SHP77 (cell line): Measurements from ENCODE around the gene PCDHB11.
"Not testable (repeated sequence)": the region's sequence is repeated elsewhere in the genome, so short reads cannot be mapped to it uniquely, and the experiment has no call there.

Experiments
- DNase-seq, 2 experiments: peaks; one replicate each; lab custom pipeline; 2025; lab: John Stamatoyannopoulos, UW

The PCDHB11 gene

DNA sequence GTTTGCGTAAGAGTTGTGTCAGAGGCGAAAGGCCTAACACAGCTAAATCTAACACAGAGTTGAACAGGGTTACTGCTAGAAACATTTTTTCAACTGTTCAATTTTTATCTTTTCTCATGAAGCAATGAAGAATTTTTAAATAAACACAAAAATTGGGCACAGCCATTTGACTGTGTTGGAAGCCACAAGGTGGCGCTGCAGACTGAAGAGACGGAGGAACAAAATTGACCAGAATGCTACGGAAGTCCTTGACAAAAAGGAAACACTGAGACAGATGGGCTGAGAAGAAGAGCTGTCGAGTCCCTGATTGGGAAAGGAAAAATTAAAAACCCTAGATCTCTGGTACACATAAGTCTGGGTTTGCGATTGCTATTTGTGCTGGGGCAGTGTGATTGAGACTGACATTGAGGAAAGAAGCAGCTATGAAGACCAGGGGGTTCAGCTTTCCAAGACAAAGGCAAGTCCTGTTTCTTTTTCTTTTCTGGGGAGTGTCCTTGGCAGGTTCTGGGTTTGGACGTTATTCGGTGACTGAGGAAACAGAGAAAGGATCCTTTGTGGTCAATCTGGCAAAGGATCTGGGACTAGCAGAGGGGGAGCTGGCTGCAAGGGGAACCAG, 12.4 kb upstream of the PCDHB11 start, which contains the start of gene PCDHB9:
TSS of gene PCDHB9 (plus strand) at position 265 of the 616 bp plus-strand sequence. CDS start at position 423, 158 bp downstream.
- no peak for DNase-seq

DNA sequence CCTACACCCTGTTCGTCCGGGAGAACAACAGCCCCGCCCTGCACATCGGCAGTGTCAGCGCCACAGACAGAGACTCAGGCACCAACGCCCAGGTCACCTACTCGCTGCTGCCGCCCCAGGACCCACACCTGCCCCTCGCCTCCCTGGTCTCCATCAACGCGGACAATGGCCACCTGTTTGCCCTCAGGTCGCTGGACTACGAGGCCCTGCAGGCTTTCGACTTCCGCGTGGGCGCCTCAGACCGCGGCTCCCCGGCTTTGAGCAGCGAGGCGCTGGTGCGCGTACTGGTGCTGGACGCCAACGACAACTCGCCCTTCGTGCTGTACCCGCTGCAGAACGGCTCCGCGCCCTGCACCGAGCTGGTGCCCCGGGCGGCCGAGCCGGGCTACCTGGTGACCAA, 10.7 kb upstream of the PCDHB11 start:
- DNase-seq: not testable (repeated sequence)

DNA sequence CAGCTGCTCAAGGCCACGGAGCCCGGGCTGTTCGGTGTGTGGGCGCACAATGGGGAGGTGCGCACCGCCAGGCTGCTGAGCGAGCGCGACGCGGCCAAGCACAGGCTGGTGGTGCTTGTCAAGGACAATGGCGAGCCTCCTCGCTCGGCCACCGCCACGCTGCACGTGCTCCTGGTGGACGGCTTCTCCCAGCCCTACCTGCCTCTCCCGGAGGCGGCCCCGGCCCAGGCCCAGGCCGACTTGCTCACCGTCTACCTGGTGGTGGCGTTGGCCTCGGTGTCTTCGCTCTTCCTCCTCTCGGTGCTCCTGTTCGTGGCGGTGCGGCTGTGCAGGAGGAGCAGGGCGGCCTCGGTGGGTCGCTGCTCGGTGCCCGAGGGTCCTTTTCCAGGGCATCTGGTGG, 10.3 kb upstream of the PCDHB11 start:
- DNase-seq: not testable (repeated sequence)

DNA sequence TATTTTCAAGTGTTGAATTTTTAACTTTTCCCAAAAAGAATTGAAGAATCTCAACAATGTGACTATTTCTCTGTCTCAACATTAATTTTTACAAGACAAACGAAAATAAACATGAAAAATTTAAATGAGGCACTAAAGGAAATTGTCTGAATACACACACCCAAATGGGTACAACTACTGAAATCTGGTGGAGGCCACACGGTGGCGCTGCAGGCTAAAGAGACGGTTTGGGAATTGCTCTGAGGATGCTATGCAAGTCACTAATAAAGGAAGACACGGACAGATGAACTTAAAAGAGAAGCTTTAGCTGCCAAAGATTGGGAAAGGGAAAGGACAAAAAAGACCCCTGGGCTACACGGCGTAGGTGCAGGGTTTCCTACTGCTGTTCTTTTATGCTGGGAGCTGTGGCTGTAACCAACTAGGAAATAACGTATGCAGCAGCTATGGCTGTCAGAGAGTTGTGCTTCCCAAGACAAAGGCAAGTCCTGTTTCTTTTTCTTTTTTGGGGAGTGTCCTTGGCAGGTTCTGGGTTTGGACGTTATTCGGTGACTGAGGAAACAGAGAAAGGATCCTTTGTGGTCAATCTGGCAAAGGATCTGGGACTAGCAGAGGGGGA, 7.2 kb upstream of the PCDHB11 start, which contains the start of gene PCDHB10:
TSS of gene PCDHB10 (plus strand) at position 244 of the 616 bp plus-strand sequence. CDS start at position 444, 200 bp downstream.
- peak; percentile 25 to 35 for DNase-seq

DNA sequence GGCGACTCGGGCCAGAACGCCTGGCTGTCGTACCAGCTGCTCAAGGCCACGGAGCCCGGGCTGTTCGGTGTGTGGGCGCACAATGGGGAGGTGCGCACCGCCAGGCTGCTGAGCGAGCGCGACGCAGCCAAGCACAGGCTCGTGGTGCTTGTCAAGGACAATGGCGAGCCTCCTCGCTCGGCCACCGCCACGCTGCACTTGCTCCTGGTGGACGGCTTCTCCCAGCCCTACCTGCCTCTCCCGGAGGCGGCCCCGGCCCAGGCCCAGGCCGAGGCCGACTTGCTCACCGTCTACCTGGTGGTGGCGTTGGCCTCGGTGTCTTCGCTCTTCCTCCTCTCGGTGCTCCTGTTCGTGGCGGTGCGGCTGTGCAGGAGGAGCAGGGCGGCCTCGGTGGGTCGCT, 5.1 kb upstream of the PCDHB11 start:
- not testable (repeated sequence) for DNase-seq

DNA sequence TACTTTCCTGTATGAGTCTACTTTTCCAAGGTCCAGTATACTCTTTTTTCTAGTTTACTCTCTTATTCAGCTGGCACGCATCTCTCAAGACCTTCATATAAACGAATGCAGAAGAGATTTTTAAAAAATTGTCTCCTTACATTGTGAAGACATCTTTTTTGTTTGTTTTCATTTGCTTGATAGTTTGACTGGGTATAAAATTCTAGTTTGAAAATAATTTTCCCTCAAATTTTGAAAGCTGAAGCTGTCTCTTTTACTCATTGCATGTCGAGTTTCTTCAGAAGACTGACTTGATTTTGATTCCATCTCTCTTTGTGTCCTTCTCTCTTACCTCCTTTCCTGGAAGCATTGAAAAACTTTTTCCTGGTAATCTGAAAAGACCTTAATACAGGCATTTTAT, 3.1 kb upstream of the PCDHB11 start:
- DNase-seq: no peak

DNA sequence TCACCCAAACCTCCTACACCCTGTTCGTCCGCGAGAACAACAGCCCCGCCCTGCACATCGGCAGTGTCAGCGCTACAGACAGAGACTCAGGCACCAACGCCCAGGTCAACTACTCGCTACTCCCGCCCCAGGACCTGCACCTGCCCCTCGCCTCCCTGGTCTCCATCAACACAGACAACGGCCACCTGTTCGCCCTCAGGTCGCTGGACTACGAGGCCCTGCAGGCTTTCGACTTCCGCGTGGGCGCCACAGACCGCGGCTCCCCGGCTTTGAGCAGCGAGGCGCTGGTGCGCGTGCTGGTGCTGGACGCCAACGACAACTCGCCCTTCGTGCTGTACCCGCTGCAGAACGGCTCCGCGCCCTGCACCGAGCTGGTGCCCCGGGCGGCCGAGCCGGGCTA, 1.7 kb downstream of the PCDHB11 start:
- not testable (repeated sequence) for DNase-seq

DNA sequence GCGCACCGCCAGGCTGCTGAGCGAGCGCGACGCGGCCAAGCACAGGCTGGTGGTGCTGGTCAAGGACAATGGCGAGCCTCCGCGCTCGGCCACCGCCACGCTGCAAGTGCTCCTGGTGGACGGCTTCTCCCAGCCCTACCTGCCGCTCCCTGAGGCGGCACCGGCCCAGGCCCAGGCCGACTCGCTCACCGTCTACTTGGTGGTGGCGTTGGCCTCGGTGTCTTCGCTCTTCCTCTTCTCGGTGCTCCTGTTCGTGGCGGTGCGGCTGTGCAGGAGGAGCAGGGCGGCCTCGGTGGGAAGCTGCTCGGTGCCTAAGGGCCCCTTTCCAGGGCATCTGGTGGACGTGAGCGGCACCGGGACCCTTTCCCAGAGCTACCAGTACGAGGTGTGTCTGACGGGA, 2.2 kb downstream of the PCDHB11 start:
- DNase-seq: not testable (repeated sequence)

DNA sequence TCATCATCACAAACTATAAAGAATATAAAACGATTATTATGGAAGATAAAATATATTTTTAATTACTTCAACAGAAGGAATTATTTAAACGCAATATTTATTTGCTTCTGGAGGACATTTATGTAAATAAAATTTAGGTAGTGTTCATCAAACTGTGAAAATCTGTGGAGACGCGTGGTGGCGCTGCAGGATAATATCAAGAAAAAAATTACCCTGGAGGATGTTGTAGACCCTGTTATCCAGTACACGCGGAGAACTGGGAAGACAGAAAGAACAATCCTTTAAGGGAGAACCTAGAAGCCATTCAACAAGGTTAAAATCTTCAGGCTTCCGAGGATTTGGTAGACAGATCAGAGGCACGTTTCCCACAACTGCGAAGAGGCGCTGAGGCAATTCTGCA, 9.1 kb downstream of the PCDHB11 start, which contains the start of gene PCDHB12:
TSS of gene PCDHB12 (plus strand) at position 242 of the 400 bp plus-strand sequence. CDS start 189 bp downstream, outside the sequence.
- no peak for DNase-seq

DNA sequence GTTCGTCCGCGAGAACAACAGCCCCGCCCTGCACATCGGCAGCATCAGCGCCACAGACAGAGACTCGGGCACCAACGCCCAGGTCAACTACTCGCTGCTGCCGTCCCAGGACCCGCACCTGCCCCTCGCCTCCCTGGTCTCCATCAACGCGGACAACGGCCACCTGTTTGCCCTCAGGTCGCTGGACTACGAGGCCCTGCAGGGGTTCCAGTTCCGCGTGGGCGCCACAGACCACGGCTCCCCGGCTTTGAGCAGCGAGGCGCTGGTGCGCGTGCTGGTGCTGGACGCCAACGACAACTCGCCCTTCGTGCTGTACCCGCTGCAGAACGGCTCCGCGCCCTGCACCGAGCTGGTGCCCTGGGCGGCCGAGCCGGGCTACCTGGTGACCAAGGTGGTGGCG, 10.9 kb downstream of the PCDHB11 start:
- DNase-seq: not testable (repeated sequence)

DNA sequence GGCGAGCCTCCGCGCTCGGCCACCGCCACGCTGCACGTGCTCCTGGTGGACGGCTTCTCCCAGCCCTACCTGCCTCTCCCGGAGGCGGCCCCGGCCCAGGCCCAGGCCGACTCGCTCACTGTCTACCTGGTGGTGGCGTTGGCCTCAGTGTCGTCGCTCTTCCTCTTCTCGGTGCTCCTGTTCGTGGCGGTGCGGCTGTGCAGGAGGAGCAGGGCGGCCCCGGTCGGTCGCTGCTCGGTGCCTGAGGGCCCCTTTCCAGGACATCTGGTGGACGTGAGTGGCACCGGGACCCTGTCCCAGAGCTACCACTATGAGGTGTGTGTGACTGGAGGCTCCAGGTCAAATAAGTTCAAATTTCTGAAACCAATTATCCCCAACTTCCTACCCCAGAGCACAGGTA, 11.4 kb downstream of the PCDHB11 start:
- DNase-seq: not testable (repeated sequence)

DNA sequence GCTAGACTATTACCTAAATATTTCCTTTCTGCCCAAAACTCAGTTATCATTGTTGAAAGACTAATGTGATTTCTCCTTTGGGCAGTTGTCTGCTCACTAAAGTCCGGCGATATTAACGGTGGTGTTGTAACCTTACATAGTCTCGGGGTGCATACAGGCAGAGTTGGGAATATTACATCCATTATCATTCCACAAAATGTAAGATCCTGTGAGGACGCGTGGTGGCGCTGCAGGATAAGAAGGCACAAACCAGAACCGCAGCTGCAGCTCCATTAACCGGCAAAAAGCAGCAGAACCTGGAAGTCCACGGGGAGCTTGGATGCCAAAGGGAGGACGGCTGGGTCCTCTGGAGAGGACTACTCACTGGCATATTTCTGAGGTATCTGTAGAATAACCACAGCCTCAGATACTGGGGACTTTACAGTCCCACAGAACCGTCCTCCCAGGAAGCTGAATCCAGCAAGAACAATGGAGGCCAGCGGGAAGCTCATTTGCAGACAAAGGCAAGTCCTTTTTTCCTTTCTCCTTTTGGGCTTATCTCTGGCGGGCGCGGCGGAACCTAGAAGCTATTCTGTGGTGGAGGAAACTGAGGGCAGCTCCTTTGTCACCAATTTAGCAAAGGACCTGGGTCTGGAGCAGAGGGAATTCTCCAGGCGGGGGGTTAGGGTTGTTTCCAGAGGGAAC, 14.4 kb downstream of the PCDHB11 start, which contains the start of gene PCDHB13:
TSS of gene PCDHB13 (plus strand) at position 264 of the 684 bp plus-strand sequence. CDS start at position 469, 205 bp downstream.
- DNase-seq: peak; percentile 45 to 73

DNA sequence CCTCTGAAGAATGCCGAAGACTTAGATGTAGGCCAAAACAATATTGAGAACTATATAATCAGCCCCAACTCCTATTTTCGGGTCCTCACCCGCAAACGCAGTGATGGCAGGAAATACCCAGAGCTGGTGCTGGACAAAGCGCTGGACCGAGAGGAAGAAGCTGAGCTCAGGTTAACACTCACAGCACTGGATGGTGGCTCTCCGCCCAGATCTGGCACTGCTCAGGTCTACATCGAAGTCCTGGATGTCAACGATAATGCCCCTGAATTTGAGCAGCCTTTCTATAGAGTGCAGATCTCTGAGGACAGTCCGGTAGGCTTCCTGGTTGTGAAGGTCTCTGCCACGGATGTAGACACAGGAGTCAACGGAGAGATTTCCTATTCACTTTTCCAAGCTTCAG, 15.2 kb downstream of the PCDHB11 start:
- DNase-seq: not testable (repeated sequence)

DNA sequence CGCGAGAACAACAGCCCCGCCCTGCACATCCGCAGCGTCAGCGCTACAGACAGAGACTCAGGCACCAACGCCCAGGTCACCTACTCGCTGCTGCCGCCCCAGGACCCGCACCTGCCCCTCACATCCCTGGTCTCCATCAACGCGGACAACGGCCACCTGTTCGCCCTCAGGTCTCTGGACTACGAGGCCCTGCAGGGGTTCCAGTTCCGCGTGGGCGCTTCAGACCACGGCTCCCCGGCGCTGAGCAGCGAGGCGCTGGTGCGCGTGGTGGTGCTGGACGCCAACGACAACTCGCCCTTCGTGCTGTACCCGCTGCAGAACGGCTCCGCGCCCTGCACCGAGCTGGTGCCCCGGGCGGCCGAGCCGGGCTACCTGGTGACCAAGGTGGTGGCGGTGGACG, 16.1 kb downstream of the PCDHB11 start:
- not testable (repeated sequence) for DNase-seq

DNA sequence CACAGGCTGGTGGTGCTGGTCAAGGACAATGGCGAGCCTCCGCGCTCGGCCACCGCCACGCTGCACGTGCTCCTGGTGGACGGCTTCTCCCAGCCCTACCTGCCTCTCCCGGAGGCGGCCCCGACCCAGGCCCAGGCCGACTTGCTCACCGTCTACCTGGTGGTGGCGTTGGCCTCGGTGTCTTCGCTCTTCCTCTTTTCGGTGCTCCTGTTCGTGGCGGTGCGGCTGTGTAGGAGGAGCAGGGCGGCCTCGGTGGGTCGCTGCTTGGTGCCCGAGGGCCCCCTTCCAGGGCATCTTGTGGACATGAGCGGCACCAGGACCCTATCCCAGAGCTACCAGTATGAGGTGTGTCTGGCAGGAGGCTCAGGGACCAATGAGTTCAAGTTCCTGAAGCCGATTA, 16.6 kb downstream of the PCDHB11 start:
- not testable (repeated sequence) for DNase-seq

DNA sequence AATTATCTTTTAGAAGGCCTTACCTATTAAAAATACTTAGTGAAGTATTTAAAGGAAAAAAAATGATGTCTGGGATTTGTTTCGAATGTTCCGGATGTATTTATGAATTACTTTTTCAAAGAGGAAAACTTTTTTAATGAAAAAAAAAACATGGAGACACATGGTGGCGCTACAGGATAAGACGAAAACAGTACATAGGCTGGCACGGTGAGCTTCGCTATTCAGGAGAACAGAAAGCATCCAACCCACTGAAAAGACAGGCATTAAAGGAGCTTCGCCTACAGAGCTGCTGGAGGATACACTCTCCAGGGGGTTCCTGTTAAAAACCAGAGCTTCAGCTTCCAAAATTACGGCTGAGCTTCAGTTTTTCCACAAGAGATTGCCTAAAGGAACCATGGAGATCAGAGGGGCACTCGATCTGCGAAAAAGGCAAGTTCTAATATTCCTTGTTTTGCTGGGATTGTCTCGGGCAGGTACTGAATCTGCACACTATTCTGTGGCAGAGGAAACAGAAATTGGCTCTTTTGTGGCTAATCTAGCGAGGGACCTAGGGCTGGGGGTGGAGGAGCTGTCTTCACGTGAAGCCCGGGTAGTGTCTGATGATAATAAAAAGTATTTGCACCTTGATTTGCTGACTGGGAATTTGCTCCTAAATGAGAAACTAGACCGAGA, 23.8 kb downstream of the PCDHB11 start, which contains the start of gene PCDHB14:
TSS of gene PCDHB14 (plus strand) at position 232 of the 672 bp plus-strand sequence. CDS start at position 395, 163 bp downstream.
- peak; percentile 76 to 80 for DNase-seq

DNA sequence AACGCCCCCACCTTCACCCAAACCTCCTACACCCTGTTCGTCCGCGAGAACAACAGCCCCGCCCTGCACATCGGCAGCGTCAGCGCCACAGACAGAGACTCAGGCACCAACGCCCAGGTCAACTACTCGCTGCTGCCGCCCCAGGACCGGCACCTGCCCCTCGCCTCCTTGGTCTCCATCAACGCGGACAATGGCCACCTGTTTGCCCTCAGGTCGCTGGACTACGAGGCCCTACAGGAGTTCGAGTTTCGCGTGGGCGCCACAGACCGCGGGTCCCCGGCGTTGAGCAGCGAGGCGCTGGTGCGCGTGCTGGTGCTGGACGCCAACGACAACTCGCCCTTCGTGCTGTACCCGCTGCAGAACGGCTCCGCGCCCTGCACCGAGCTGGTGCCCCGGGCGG, 25.4 kb downstream of the PCDHB11 start:
- DNase-seq: not testable (repeated sequence)

DNA sequence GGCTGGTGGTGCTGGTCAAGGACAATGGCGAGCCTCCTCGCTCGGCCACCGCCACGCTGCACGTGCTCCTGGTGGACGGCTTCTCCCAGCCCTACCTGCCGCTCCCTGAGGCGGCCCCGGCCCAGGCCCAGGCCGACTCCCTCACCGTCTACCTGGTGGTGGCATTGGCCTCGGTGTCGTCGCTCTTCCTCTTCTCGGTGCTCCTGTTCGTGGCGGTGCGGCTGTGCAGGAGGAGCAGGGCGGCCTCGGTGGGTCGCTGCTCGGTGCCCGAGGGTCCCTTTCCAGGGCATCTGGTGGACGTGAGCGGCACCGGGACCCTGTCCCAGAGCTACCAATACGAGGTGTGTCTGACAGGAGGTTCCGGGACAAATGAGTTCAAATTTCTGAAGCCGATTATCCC, 26.0 kb downstream of the PCDHB11 start:
- not testable (repeated sequence) for DNase-seq

DNA sequence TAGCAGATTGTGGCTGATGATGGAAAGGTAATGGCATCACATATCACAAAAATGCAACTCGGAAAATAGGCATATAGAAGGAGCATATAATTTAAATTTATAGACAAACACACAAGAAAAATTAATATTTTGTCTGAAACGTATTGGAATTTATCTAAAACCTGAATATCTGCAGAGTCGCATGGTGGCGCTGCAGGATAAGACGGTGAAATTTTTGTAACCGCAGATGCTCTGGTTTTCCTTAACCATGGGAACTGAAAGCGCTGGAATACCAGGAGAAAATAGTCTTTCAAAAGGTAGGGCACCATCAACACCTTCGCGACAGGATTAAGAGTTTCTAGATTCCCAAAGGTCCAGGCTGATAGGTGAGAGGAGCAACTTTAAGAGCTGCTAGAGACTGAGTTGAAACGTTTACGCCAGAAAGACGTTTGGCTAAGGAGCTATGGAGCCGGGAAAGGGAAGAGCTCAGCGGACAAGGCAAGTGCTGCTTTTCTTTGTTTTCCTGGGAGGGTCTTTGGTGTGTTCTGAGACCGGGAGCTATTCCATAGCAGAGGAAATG, 34.8 kb downstream of the PCDHB11 start:
- no peak for DNase-seq

DNA sequence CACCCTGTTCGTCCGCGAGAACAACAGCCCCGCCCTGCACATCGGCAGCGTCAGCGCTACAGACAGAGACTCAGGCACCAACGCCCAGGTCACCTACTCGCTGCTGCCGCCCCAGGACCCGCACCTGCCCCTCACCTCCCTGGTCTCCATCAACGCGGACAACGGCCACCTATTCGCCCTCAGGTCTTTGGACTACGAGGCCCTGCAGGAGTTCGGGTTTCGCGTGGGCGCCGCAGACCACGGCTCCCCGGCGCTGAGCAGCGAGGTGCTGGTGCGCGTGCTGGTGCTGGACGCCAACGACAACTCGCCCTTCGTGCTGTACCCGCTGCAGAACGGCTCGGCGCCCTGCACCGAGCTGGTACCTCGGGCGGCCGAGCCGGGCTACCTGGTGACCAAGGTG, 36.5 kb downstream of the PCDHB11 start:
- DNase-seq: not testable (repeated sequence)

DNA sequence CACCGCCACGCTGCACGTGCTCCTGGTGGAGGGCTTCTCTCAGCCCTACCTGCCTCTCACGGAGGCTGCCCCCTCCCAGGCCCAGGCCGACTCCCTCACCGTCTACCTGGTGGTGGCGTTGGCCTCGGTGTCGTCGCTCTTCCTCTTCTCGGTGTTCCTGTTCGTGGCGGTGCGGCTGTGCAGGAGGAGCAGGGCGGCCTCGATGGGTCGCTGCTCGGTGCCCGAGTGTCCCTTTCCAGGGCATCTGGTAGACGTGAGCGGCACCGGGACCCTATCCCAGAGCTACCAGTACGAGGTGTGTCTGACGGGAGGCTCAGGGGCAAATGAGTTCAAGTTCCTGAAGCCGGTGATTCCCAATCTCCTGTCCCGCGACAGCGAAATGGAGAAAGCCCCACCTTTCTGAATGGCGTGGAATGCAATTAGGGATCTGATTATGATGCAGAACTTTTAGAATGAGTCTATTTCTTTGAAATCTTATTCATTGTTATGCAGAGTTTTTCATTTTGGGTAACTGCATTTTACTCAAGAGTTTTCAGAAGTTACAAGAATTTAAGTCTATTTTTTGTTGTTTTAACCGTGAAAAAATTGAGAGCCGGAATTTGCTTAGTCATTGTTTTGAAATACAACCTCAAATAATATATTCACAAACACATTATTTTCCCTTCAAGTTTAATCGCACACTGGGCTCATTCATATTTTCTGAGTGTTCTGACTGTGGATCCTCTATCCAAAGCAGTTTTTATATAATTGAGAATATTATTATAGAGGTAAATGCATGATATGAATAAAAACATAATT, 37.3 kb downstream of the PCDHB11 start:
- no peak for DNase-seq
